HG03066 (cell line): ENCODE measurements around the gene TK2.
"Not testable (repeated sequence)": the region's sequence is repeated elsewhere in the genome, so short reads cannot be mapped to it uniquely, and the experiment has no call there.

Source experiments
- ATAC-seq: cut with Tn5 transposase; IDR thresholded peaks from one replicate; pipeline ENCODE4 v1.9.1; 2021; ENCODE audit warnings: low read depth; ENCODE audit not compliant: unreplicated experiment

The TK2 gene

DNA sequence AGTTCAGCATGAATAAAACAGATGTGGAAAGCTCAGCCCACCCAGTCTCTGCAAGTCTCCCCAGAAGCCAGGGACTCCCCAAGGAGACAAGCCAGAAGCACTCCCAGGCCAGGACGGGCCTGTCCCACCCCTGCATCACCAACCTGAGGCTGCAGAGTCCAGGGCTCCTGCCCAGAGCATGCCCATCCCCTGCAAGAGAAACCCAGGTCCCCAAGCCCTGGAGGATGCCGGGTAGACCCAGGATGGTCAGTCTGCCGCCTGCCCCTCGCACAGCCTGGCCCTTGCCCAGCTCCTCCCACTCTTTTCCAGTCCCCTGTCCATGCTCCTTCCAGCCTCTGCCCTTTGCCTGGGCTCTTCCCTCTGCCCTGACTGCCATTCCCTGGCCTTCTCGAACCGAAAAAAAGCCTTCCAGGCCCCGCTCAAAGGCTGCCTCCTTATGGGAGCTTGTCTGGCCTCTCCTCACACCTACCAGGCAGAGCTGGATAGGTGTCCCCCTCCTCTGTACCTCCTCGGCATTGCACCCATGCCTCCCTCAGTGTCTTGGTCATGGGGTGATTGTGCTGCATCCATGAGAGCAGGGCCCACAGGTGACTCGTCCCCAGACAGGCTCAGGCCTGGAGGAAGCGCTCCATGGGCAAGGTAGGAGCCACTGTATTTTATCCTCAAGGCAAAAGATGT is 78.1 kb downstream of the TK2 start:
- no peak for ATAC-seq

DNA sequence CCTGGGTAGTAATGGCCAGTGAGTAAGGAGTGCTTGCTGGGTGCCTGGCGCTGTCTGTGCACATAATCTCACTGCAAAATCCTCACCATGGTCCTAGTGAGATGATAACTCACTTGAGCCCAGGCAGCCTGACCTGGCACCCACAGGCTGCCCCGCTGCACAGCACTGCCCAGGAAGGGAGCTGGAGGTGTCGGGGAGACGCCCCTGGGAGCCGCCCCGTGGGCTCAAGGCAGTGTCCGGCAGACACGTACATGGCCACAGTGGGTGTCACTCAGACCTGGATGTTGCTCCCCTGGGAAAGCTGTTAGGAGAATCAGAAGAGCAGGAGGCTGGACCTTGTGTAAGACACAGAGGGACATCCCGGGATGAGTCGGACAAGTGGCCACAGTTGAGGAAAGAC is 78.7 kb downstream of the TK2 start:
- no peak for ATAC-seq

DNA sequence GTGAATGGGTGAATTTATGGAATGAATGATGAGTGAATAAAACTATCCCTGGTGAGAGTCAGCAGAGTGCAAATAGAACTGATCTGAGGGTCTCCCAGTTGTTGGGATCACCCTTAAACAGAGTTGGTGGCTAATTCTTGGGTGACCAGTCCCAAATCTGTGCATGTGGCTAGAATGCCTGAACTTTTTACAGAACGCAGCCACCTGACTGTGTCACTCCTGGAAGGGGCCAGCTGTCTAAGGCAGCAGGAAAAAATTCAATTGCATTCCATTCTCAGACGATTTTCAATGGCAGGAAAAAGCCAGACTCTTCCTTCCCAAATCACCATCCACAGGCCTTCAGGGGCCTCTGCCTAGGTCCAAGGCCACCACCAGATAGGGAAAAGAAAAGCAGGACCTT is 79.4 kb downstream of the TK2 start:
- ATAC-seq, result no peak

DNA sequence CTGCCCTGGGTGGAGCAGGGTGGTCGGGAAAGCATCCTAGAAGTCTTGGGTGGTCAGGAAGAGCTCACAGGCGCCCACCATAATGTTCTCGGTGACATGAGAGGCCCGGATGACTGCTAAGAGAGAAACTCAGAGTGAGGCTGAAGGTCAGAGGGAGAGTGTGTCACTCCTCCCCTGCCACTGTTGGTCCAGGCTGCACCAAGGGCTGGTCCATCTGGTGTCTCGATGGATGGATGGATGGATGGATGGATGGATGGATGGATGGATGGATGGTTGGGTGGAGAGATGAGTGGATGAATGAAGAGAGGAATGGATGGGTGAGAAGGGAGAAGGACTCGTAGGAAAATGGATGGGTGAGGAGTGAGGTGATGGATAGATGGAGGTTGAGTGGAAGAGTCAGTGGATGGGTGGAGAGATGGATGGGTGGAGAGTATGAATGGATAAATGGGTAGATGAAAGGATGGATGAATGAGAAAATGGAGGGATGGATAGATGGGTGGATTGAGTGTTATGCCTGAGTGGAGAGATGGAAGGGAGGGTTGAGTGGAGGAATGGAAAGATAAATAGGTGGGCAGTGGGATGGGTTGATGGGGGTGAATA is 79.9 kb downstream of the TK2 start:
- ATAC-seq, result no peak

DNA sequence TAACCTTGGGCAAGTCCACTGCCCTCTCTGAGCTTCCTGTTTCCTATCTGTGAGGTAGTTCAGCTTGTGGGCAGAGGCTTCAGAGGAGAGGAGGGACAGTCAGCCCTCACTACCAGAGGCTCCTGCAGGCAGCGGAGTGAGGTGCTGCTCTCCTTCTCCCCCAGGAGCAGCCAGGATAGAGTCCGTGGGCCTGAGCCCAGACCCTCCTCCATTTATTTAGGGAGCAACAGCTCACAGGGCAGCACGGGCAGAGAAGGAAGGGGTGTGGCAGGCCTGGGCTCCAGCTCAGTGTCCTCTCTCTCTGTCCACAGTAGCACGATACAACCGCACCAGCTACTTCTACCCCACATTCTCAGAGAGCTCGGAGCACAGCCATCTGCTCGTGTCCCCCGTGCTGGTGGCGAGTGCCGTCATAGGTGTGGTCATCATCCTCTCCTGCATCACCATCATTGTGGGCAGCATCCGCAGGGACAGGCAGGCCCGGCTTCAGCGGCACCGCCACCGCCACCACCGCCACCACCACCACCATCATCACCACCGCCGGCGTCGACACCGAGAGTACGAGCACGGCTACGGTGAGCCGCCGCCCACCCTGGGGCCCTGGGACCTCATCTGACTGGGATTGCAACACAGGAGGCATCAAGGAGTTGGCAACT is 80.5 kb downstream of the TK2 start:
- ATAC-seq, result no peak

DNA sequence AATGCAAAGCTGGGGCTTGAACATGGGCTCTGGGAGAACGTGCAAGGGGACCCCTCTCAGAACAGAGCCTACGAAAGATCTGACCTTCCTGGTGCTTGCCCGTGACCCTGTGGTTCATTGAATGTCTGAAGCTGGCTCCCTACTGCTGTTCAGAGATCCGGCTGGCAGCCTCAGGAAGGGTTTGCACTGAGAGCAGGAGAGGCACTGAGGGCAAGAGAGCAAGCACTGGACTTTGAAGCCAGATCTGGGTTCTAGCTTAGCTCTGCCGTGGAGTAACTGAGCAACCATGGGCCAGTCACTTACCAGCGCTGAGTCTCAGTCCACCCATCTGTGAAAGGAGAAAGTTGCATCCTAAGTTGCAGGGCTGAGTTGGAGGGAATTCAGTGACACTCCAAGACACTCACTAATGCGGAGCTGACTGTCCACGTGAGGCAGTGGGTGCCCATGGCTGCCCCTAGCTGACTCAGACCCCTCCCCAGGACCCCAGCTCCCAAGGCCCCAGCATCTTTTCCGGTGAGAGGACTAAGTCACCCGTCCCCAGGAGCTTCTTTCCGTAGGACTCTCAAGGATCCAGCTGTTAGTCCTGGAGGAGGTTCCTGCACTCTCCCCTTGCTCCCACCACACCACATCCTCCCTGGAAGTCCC is 81.5 kb downstream of the TK2 start:
- ATAC-seq, result no peak

- ATAC-seq, result no peak
These were observed 82.3 kb downstream of the TK2 start for GRCh38 chr16:66467611-66468010.

DNA sequence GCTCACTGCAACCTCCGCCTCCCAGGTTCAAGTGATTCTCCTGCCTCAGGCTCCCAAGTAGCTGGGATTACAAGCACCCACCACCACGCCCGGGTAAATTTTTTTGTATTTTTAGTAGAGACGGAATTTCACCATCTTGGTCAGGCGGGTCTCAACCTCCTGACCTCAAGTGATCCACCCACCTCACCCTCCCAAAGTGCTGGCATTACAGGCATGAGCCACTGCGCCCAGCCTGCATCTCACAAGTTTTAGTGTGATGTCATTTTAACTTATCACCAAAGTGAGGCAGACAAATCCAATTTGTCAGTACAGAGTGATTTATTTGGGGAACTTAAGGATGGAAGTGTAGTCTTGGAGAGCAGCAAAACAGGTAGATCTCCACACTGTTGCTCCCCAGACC is 83.3 kb downstream of the TK2 start:
- not testable (repeated sequence) for ATAC-seq

- not testable (repeated sequence) for ATAC-seq
These were observed 84.0 kb downstream of the TK2 start for GRCh38 chr16:66465946-66466345.

DNA sequence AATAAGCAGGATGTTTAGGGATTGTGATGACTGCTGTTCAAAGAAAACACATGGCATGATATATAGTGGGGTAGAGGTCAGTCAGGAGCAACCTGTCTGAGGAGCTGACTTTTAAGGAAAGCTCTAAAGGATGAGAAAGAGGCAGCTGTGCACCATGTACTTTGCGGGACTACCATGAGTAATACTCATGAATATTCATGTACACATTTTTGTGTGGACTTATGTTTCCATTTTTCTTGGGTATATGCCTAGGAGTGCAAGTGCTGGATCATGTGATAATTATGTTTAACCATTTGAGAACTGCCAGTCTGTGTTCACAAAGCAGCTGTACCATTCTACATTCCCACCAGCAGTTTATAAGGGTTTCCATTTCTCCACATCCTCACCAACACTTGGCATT is 87.0 kb downstream of the TK2 start:
- ATAC-seq, result no peak

GRCh38 chr16:66460703-66461102 is 89.2 kb downstream of the TK2 start:
- no peak for ATAC-seq

DNA sequence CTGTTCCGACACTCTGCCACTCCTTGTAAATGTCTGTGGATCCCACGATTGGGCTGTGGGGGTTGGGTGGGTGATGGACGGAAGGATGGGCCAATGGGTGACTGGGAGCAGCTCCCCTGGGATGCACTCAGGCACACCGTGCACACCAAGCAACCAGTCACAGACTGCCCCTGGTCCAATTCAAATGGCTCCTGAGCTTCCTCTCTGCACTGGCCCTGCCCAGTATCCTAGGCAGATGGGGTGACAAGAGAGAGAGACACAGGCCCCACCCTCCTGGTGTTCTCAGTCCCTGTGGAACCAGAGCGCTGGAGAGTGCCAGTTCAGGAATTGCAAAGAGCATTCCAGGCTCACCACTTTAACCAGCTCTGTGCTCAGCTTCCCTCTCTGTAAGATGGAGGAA is 90.0 kb downstream of the TK2 start:
- no peak for ATAC-seq

- ATAC-seq, result no peak
These were observed 91.1 kb downstream of the TK2 start for GRCh38 chr16:66458853-66459252.

DNA sequence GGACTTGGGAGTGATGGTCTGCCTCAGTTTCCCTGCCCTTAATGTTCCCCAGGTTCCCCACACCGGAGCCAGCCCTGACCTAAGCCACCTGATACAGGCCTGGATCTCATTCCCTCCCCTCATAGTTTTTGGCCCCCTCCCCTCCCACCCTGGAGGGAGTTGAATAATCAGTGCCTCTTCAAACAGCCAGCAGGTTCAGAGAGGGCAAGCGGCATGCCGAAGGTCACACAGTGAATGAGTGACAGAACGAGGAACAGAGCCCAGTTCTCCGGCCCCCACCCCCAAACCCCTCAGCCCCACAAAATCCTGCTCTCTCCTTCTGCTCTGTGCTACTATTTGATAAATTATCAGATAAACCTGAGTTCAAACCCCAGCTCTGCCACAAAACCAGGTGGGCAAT is 91.6 kb downstream of the TK2 start:
- ATAC-seq, result no peak
